GM18858 (cell line): Measurements from ENCODE around the gene NDUFB2.
"Not testable (repeated sequence)": the region's sequence is repeated elsewhere in the genome, so short reads cannot be mapped to it uniquely, and the experiment has no call there.

Source experiments
- ATAC-seq: cut with Tn5 transposase; IDR thresholded peaks from one replicate; pipeline ENCODE4 v1.9.1; 2021; ENCODE audit not compliant: unreplicated experiment

NDUFB2 gene

GRCh38 chr7:140696680-140697446 lies at the start of gene NDUFB2:
NDUFB2 (plus strand) TSS chr7:140696708; CDS start chr7:140696745, 37 bp downstream.
- ATAC-seq = peak; percentile 92

- peak; percentile 55 for ATAC-seq
Measured at GRCh38 chr7:140646931-140647647, 49.4 kb upstream of the NDUFB2 start.

GRCh38 chr7:140649556-140650205 lies 46.8 kb upstream of the NDUFB2 start:
- ATAC-seq = no peak

GRCh38 chr7:140650367-140650766 lies 46.1 kb upstream of the NDUFB2 start:
- ATAC-seq = no peak

GRCh38 chr7:140653319-140654108 lies 43.0 kb upstream of the NDUFB2 start:
- no peak for ATAC-seq

GRCh38 chr7:140654109-140654387 lies 42.5 kb upstream of the NDUFB2 start:
- no peak for ATAC-seq

- no peak for ATAC-seq
Measured at GRCh38 chr7:140654661-140655060, 41.8 kb upstream of the NDUFB2 start.

GRCh38 chr7:140655511-140656408 lies 40.7 kb upstream of the NDUFB2 start:
- no peak for ATAC-seq

GRCh38 chr7:140656548-140657515 lies 39.7 kb upstream of the NDUFB2 start:
- peak; percentile 80 for ATAC-seq

GRCh38 chr7:140657891-140658290 lies 38.6 kb upstream of the NDUFB2 start:
- ATAC-seq = no peak

- no peak for ATAC-seq
Measured at GRCh38 chr7:140659856-140660255, 36.7 kb upstream of the NDUFB2 start.

- no peak for ATAC-seq
Measured at GRCh38 chr7:140661124-140661523, 35.4 kb upstream of the NDUFB2 start.

GRCh38 chr7:140662938-140663337 lies 33.6 kb upstream of the NDUFB2 start:
- ATAC-seq = not testable (repeated sequence)

- no peak for ATAC-seq
Measured at GRCh38 chr7:140667476-140667875, 29.0 kb upstream of the NDUFB2 start.

GRCh38 chr7:140668641-140669040 lies 27.9 kb upstream of the NDUFB2 start:
- ATAC-seq = no peak

GRCh38 chr7:140669352-140669751 lies 27.2 kb upstream of the NDUFB2 start:
- no peak for ATAC-seq

- ATAC-seq = not testable (repeated sequence)
Measured at GRCh38 chr7:140669862-140670261, 26.6 kb upstream of the NDUFB2 start.

- ATAC-seq = no peak
Measured at GRCh38 chr7:140670343-140670935, 26.1 kb upstream of the NDUFB2 start.

GRCh38 chr7:140671966-140672365 lies 24.5 kb upstream of the NDUFB2 start:
- no peak for ATAC-seq
